GM10847 (cell line): ENCODE data around the gene CDX1.

Experiments
- POLR2A ChIP-seq: IDR thresholded peaks from 2 replicates; pipeline ENCODE4 v1.6.1; 2011; ENCODE audit not compliant: insufficient read length; ENCODE audit errors: extremely low read depth

The CDX1 gene

DNA sequence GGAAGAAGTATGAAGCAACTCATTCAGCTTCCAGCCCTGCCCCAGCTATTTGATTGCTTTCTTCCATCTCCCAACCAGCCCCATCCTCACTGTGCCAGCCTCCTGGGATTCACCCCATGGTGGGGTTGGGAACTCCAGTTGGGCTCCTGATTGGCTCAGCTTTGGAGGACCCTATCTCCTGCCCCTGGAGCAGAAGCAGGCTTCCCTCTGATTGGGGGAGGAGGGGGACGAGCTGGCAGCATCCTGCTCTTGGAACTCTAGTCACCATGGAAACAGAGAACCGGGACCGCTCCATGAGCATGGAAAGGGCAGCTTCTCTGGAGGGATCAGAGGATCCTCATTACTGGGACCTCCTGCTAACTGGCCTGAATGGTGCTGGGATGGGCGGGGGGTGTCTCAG, 25.9 kb downstream of the CDX1 start:
- no peak for TF ChIP-seq POLR2A

DNA sequence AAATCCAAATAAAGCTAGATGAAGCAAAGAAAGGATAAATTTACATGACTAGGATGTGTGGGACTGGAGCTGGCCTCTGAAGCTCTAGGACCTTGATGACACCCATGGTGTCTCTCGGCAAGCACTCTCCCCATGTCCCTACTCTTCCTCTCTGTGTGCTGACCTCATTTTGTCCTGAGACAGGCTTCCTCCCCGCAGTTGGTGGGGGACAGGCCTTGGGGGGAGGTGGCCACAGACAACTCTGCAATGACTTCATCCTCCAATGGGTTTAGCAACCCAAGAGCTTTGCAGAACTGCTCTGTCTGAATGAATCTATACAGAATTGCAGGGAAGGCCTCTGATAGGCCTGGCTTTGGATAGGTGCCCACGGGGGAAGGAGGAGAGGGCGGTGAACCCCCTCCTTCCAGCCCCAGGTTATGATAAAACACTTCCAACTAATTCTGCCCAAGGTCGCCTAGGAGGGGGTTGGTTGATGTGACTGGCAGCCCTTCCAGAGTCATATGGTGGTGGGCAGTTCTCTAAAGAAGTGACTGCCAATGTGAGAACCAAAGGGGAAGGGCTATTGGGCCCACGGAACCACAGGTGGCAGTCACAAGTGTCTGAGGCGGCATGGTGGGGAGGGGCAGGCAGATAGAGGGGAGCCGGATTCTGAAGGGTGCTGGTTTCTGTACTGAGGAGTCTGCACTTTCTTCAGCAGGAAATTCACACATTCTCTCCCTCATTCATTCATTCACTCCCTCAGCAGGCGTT, 29.3 kb downstream of the CDX1 start:
- no peak for TF ChIP-seq POLR2A

DNA sequence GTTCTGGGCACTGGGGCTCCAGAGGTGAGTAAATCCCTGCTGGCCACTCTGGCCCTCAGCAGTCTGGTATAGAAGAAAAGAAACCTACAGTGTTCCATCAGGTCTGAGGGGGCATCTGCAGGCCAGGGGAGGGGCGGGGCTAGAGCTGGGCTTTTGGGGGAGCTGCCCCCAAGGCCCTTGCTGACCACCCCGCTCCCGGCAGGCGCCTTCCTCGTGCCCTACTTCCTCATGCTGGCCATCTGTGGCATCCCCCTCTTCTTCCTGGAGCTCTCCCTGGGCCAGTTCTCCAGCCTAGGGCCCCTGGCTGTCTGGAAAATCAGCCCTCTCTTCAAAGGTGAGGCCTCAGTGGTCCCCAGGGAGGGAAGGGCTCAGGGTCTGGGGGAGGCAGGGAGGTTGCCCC, 29.9 kb downstream of the CDX1 start:
- no peak for TF ChIP-seq POLR2A

DNA sequence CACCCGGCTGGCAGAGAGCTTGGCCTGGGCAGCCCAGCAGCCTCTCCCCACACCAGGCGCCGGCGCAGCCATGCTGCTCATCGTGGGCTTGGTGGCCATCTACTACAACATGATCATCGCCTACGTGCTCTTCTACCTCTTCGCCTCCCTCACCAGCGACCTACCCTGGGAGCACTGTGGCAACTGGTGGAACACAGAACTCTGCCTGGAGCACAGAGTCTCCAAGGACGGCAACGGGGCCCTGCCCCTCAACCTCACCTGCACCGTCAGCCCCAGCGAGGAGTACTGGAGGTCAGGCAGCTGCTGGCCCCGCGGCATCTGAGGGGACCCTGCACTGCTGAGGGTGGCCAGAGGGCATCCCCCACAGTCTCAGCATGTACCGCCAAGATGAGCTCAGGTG, 30.4 kb downstream of the CDX1 start:
- no peak for TF ChIP-seq POLR2A

DNA sequence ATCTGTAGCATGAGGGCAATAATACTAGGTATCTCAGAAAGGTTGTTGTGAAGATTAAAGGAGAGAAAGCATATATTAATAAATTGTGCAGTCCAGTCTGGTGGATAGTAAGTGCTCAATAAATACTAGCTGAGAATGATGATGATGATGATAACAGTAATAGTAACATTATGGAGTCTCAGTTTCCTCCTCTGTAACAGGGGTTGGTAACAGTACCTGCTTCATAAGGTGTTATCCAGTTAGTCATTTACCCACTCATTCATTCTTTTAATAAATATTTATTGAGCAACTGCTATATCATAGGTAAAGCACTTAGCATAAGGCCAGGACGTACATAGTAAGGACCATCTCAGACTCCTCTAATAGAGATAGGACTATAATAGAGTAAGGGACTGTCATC, 30.9 kb downstream of the CDX1 start:
- TF ChIP-seq POLR2A, result no peak

DNA sequence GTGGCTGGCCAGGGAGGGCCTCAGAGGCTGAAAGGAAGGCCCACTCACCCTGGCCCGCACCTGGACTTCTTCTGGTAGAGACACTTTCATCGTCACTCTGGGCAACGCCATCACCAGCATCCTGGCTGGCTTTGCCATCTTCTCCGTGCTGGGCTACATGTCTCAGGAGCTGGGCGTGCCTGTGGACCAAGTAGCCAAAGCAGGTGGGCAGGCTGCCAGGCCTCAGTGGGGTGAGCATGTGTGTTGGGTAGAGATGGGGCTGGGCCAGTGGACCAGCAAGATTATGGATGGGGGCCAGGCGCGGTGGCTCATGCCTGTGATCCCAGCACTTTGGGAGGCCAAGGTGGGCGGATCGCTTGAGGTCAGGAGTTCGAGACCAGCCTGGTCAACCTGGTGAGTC, 35.9 kb downstream of the CDX1 start:
- no peak for TF ChIP-seq POLR2A

DNA sequence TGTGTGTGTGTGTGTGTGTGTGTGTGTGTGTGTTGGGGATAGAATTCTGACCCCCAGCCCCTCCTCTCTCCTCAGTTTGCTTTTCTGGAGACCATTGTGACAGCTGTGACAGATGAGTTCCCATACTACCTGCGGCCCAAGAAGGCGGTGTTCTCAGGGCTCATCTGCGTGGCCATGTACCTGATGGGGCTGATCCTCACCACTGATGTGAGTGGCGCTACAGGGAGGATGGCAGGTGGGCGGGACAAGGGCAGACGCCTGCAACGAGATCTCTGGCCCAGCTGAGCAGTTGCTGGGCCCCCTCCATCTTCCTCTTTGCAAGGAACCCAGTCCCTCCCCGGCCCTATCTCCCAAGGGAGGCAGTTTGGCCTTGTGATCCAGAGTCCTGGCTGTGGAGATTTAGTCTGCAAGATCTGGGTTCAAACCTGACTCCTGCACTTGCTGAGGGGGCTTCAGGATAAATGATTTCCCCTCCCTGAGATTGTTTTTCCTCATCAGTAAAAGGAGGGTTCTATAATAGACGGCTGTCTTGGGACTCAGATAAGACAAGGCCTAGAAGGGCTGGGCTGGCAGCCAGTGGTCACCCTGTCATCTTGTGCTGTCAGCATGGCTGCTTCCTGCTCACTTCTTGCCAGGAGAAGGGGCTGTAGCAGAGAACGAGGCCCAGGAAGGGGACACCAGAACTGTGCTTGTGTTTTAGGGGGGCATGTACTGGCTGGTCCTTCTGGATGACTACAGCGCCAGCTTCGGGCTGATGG, 37.4 kb downstream of the CDX1 start:
- TF ChIP-seq POLR2A, result no peak

DNA sequence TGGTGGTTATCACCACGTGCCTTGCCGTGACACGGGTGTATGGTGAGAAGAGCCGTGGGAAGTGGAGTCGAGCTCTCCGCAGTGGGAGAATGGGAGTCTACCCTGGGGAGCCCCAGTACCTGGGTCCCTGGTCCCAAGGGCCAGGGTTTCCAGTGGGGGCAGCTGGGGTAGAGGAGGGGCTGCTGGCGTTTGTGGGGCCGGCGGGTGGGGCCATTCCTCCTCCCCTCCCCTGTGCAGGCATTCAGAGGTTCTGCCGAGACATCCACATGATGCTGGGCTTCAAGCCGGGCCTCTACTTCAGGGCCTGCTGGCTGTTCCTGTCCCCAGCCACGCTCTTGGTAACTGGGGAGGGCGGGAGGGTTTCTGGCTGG, 38.0 kb downstream of the CDX1 start:
- TF ChIP-seq POLR2A, result no peak

DNA sequence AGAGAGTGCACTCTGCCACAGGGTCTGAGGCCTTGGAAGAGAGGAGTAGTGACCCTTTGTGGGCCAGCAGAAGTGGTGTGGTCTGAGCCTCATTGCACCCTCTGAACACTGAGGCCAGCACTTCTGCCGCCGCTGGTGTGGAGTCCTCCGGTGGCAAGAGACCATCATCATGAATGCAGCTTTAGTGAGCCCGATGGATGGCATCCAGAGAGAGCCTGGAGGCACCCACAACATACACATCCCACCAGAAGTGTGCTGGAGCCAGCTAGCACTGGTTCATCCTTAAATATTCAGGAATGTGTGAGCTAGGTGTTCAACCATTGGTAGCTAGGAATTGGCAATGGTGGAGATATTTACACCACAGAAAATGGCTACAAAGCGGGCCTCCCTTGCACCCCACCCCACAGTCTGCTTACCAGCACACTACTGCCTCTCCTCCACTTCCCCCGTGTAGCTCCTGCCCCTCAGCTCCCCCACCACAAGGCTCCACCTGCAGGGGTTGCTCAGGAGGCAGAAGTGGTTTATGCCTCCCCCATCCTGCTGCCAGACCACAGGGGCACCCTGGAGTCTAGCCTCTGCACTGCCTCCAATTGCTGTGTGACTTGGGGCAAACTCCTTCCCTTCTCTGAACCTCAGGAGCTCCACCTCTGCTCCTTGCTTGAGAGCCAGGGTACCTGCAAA, 39.7 kb downstream of the CDX1 start:
- TF ChIP-seq POLR2A, result no peak

DNA sequence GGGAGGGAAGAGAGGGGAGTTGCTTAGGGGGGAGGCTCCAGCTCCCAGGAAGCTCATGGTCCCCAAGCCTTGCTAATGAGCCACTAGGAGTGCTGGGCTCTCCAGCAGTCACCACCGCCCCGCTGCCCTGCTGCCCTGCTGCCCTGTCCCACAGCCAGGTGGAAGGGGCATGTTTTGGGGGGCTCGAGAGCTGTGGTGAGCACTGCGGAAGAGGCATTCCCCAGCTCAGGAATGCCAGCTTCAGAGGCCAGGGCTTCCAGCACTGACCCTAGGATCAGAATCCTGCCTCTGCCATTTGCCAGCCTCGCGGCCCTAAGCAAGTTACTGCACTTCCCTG, 40.2 kb downstream of the CDX1 start:
- TF ChIP-seq POLR2A, result no peak

DNA sequence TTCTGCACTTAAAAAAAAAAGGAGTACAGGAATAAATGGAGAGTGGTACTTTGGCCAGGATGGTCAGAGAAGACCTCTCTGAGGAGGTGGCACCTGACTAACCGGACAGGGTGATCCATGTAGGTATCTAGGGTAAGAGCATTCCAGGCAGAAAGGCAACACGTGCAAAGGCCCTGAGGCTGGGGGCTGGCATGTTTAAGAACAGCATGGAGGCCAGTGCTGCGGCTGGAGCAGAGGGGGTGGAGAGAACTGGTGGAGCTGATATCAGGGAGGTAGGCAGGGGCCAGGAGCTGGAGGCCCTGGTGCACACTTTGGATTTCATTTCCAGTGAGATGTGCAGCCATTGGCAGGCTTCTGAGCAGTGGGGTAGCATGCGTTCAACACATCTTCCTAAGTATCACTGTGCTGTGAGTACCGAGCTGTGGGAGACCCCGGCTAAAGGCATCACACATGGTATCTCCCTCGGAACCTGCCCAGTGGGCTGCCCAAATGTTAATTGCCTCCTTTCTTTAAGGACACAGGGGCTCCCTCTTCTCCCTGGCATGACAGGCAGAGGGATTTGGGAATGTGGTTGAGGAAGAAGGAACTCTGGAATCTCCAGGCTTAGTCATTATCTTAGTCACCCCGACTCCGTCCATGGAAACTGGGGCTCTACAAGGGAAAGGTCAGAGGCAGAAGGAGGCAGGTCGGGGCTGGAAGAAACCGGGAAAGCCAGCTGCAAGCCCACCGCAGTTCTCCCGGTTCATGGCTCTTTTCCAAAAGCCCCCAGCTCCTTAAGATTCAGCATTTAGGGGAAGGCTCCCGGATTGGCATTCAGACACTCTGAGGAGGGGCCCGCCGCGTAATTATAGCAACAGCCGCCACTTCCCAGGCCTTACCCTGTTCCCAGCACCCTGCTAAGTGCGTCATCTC, 41.9 kb downstream of the CDX1 start:
- TF ChIP-seq POLR2A, result no peak

DNA sequence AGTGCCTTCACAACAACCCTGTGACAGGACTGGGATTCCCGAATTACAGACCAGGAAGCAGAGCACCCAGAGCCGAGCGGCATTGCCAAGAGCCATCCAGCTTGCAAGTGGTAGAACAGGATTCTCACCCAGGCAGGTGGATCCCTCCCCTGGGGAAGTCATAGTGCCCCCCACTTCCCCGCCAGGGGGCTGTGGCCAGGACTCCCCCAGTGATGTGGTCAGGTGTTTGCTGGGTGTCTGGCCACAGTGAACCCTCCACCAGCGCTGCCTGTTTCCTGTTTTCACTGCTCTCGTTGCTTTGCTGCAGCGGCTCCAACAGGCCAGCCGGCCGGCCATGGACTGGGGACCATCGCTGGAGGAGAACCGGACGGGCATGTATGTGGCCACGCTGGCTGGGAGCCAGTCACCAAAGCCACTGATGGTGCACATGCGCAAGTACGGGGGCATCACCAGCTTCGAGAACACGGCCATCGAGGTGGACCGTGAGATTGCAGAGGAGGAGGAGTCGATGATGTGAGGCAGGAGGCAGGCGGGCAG, 42.6 kb downstream of the CDX1 start:
- no peak for TF ChIP-seq POLR2A

DNA sequence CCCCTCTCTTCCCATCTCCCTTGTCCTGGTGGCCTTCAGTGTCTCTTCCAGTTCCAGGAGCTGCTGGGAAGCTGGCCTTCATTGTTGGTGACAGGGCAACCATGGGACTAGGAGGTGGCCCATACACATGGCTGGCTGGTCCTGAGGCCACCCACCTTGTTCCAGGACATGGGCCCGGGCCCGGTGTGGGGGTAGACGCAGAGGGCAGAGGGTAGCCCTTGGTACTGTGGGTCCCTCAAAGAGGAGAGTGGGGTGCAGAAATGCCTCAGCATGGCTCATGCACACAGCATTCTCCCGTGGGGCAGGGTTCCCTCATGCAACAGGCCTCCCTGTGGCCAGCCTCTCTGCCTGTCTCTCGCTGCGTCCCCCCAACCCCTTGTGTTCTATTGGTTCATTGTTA, 44.1 kb downstream of the CDX1 start:
- TF ChIP-seq POLR2A, result no peak

DNA sequence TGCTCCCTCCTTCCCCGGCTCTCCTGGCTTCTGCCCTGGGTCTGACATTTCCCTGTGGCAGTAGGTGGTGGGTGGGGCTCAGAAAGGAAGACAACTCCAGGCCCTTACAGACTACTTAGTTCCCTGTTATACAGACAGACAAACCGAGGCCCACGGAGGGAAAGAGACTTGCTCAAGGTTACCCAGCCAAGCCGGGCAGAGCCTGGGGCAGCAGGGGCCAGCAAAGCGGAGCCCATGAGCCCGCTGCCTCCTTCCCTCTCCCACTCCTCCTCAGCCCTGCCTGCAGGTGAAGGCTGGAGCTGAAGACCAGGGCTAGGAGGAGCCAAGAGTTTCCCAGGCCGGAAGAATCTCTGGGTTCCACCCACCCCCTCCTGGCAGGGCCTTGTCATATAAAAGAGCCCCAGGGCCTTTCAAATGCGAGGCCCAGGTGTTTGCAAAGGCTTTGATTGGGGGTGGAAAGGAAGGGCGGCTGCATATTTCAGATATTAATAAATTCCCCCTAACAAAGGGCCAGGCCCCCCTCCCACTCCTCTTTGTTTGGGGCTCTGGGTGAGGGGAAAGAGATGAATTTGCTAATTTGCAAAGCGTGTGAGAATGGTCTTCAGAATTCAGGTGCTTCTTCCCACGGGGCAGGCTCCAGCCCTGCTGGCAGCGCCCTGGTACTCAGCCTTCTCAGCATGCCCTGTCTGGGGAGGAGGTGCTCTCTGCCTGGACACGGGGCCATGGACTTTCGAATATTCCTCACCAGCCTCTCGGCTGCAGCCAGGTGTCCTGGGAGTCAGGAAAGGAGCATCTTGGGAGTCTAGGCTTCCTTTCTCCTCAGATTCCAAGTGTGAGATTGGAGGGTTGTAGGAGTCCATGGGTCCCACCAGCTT, 44.8 kb downstream of the CDX1 start:
- TF ChIP-seq POLR2A, result no peak

DNA sequence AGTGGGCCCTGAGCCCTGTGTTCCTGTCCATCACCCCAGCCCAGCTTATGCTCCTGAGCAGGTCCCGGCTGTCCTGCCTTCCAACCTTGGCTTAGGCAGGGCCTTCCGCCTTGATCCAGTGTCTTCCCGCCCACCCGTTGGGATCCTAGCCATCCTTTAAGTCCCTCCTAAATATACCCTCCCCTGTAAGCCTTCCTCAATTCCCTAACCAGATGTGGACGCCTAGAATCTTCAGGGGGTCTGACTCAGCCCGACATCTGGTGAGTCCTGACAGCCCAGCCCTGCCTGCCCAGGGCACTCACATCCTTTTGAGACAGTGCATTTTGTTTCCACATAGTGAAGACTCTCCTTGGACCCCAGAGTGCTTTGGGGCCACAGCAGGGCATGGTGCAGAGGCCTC, 47.0 kb downstream of the CDX1 start:
- no peak for TF ChIP-seq POLR2A

DNA sequence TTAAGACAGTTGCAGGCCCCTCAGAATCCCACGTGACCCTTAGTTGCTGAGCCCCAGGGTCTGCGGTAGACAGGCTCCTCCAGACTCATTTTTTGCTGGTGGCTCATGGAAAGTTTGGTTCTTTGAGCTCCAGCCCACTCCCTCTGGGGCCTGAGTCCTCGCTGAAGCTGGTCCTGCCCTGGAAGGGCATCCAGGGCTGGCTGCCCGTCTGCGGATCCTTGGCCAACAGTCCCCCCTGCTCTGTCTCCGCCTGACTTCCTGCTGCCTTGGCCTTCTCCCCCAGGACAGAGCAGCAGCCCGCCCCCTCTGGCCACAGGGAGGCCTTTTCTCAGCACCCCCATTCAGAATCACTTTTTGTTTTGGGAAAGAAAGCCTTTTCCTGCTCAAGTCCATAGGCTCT, 47.7 kb downstream of the CDX1 start:
- no peak for TF ChIP-seq POLR2A
